HG03175 (cell line): Measurements from ENCODE around the gene CCDC158.
"Not testable (repeated sequence)": the region's sequence is repeated elsewhere in the genome, so short reads cannot be mapped to it uniquely, and the experiment has no call there.

ENCODE experiments used
- ATAC-seq: cut with Tn5 transposase; IDR thresholded peaks from one replicate; pipeline ENCODE4 v1.9.1; 2021; ENCODE audit warnings: mild to moderate bottlenecking, moderate library complexity; ENCODE audit not compliant: unreplicated experiment

The CCDC158 gene

DNA sequence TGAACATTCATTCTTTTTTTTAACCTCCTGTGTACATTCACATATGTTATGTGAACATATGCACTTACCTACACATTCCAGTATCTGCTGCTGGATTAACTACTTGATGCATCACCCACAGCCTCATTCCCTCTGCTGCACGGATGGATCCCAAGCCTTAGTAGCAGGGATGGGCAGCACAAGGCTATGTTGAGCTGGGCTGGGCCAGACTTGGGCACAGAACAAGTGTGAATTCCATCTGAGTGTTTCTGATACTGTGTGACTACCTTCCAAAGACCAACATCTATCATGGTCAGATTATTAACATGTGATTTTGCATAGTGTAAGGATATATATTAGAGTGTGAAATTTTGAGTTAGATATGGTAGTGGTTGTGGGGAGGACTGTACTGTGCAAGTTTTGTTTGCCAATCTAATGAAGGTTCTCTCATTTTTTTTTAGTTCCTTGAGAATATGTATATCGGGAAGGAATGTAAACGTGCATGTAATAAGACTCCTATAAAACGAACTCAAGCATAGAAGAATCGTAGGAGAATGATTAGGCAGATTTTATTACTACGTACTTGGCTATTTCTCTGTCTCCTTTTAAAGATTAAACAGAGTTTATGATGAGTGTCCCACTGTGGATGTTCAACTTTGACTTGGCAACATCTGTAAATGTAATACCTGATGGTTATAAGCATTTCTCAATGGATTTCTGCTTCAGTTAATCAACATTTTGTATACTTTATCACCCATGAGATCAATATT, 137.8 kb downstream of the CCDC158 start:
- ATAC-seq, result no peak

DNA sequence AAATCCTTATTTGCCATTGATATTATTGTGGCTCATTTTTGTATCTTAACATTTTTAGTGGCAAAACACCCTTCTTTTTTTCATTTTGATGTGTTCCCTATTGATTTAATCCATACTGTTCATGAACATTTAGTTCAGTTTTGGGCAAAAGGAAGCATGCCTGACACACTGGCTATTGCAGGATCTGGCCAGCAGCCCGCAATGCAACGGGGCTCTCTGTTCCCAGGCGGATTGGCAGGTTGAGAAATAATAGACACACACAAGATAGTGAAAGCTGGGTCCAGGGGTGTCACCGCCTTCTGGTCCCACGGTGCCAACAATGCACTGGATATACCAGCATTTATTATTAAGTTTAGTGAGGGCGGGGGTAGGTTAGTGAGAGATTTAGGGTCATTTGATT, 139.3 kb downstream of the CCDC158 start:
- ATAC-seq, result not testable (repeated sequence)

DNA sequence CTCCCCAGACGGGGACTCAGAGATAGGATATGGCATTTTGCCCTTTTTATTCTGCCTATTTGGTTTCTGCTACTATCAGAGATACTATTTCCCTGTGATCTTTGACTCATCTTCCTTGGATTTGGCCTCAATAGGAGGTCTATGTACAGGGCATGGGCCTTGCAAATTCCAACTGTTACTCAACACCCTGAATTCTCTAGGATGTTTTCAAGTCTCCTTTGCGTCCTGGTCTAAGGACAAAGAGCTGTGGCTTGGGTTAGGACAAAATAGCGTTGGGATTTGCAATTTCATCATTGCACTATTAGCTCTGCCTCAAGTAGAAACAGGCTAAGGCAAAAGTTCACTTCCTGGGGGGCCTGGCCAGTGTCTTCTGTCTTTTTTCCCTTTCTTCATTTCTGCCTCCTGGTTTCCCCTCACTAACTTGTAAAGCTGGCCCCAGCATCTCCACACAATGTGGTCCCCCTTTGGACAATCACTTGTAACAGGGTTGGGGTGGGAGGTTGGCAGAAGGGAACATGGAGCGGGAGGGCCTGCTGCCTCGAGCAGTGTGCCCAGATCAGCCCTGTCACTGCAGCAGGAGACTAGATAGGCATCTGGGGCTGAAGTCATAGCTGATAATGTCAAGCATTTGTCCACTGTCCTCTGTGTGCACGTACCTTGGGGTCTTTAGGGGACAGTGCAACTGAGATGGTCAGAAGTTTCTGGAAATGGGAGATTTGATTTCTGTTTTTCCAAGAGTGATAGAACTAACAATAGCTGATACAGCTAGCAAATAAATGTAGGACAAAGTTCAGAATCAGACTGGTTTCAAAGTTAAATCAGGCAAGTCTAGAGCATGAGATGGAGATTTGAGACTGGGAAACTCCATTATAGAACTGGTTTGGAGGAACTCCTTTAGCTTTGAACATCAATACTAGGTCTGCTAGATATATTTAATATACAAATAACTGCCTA, 140.2 kb downstream of the CCDC158 start:
- no peak for ATAC-seq

GRCh38 chr4:76279462-76279861, 141.5 kb downstream of the CCDC158 start:
- no peak for ATAC-seq

- ATAC-seq, result no peak
Measured at GRCh38 chr4:76278583-76278982, 142.4 kb downstream of the CCDC158 start.

DNA sequence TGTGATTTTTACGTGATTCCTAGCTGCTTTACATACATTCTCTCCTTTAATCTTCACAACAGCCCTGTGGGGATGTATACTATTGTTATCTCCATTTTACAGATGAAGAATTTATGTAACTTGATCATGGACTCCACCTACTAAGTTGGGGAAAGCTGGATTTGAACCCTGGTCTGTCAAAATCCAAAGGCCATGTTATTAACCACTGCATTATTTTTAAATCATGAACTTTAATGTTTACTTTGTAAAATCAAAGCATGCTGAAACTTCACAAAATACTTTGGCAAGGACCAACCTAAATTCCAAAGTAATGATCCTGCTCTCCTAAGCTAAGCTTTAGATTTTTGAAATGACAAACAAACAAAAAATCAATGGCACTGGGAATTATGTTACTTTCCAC, 143.3 kb downstream of the CCDC158 start:
- no peak for ATAC-seq

DNA sequence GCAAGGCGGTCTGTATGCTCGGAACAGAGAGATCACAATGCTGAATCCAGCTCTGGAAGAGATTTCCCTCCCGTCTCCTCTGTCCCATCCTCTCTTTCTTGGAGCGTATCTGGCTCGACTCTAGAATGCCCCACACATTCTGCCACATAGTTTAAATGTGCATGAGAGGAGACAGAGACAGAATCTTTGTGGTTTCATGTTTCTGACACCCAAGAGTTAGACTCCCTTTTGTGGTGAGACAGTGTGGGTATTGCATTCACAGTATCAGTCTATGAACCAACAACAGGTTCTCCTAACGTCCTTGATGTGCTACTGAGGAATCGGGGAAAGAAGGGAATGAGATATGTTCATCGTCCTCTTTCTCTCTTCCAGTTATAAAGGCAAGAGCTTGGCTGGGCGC, 144.1 kb downstream of the CCDC158 start:
- ATAC-seq, result no peak

DNA sequence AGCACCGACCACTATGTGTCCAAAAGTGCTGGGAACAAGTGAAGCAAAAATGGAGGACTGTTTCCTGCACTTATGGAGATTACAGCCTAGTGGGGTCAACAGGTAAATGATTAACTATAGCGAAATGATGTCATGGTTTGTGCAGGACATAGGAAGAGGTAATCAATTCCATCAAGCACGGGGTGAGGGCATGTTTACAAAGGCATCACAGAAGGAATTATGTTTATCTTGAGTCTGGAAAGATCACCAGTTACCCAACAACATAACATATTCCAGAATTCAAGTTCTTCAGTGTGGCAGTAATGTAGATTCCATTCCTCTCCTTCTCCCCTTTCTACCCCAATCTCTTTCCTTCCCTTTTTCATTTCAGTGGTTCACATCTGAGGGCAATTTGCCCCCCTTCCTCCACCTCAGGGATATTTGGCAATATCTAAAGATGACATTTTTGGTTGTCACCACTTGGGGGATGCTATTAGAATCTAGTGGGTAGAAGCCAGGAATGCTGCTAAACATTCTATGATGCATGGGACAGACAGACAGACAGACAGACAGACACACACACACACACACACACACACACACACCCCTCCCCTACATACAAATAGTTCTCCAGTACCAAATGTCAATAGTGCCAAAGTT, 145.3 kb downstream of the CCDC158 start:
- ATAC-seq, result no peak

DNA sequence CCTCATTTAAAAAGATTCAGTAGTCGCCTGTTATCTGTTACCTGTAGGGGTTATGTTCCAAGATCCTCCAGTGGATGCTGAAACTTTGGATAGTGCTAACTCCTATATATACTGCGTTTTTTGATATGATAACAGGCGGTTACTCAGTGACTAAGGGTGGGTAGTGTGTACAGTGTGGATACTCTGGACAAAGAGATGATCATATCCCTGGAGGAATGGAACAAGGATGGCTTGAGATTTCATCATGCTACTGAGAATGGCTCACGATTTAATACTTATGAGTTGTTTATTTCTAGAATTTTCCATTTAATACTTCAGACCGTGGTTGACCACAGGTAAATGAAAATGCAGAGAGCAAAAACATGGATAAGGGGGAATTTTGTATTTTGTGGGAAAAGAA, 147.9 kb downstream of the CCDC158 start:
- no peak for ATAC-seq

DNA sequence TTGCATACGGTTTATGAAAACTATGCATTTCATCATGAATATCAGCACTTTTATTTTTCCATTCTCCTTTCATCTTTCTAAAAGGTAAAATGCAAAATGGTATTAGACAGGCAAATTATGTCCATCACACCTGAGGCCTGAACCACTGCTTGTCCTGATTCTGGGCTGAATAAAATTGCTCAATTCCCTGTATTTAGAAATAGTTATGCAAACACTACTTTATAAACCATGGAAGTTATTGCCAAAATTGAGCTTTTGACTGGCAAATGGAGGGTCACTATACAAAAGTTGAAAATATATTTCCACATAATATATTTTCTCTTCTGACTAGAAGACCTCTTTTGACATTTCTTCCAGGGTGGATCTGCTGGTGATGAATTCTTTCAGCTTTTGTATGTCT, 148.4 kb downstream of the CCDC158 start:
- no peak for ATAC-seq

DNA sequence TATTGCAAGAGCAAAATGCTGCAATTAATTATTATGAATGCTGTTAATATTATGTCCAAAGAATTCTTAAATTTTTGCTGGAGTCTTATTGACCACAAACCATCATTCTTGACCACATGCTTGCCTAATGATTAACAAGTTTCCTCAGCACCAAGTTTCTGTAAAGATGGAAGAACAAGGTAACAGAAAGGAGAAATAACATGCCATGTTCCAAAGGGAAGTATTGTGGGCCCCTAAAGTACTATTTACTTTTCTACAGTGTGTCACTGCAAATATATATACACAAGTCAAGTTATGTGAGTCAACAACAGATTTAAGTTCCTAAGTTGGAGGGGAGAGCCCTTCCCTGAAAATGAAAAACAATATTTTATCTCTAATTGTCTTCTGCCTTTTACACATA, 148.9 kb downstream of the CCDC158 start:
- no peak for ATAC-seq

- ATAC-seq, result no peak
Measured at GRCh38 chr4:76271248-76271647, 149.7 kb downstream of the CCDC158 start.

DNA sequence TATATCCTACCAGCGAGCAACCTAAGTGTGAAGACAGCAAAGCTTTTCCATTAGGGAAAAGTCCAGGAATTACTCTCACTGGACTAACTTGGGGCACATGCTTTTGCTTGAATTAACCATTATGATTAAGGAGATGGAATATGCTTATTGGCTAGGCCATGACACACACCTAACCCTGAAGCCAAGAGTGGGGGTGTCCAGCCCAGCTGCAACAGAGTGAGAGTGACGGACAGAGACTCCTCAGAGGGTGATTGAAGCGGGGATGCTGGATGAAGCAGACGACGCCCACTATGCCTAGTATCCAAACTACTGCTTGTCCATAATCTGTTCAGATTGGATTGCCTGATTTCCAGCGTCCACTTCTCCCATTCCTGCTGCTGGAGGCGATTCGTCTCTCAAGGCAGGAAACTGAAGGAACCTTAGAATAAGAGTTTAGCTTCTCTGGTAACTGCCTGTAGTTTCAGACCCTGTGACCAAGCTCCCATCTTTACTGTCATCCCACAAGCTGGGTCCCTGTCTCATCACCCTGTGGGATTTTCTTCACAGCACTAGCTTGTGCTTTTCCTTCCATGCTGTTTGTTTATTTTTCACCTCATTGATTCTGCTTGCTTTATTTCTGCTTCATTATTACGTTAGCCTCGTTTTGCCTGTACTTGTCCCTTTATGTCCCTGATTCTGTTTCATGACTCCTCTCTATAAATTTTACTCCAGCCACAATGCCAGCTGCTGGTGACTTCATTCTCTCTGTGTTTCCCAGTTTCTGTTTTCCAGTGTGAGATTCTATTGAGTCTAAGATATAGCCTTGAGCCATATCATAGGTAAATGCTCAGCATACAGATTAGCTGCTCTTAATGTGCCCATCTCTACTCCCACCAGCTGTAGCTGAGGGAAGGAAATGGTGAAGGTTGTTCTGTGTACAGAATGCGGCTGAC, 150.4 kb downstream of the CCDC158 start:
- no peak for ATAC-seq

DNA sequence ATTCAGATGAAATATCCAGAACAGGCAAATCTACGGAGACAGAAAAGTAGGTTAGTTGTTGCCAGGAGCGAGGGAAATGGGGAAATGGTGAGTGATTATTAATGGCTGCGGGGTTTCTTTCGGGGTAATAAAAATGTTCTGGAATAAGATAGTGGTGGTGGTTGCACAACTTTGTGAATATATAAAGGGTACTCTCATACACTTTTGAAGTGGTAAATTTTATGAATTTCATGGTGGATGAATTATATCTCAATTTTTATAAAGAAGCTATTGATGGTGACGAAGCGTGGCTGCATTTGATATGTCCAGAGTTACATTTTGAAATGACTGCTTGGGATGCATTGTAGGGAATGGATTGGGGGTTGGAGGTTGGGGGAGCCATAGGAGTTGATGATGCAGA, 153.1 kb downstream of the CCDC158 start:
- ATAC-seq, result no peak

- no peak for ATAC-seq
Measured at GRCh38 chr4:76266627-76267026, 154.3 kb downstream of the CCDC158 start.

- ATAC-seq, result no peak
Measured at GRCh38 chr4:76265631-76266218, 155.2 kb downstream of the CCDC158 start.
